ENCODE measurements around the gene BRDT.

BRDT gene

DNA sequence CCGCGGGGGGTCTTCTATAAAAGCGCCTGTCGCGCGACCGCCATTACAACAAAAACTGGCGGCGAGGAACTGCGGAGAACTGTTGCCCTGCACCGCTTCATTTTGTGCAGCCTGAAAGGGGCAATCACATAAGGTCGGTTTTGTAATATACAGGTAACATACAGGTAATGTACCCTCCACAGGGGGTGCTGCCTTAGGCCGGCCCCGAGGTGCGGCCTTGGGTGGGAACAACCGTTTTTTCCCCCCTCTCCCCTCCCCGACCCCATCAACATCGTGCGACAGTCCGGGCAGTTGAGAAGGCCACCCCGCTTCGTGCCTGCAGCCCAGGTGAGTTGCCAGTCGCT, at the start of gene BRDT:
Gene BRDT (plus strand): TSS at position 46 of the 344 bp plus-strand sequence. CDS start 13,354 bp downstream, outside the sequence.
- H3K4me3 ChIP-seq (ENCODE audit: low read depth, low read length): no peak within 1 kb of the TSS
- no peak for DNase-seq
- no peak within 1 kb of the TSS for H3K27ac ChIP-seq
- H3K27me3 ChIP-seq (ENCODE audit: insufficient read depth, low read depth, severe bottlenecking): no peaks in the 10 kb centered on the region
- TF ChIP-seq, protein P1, sequence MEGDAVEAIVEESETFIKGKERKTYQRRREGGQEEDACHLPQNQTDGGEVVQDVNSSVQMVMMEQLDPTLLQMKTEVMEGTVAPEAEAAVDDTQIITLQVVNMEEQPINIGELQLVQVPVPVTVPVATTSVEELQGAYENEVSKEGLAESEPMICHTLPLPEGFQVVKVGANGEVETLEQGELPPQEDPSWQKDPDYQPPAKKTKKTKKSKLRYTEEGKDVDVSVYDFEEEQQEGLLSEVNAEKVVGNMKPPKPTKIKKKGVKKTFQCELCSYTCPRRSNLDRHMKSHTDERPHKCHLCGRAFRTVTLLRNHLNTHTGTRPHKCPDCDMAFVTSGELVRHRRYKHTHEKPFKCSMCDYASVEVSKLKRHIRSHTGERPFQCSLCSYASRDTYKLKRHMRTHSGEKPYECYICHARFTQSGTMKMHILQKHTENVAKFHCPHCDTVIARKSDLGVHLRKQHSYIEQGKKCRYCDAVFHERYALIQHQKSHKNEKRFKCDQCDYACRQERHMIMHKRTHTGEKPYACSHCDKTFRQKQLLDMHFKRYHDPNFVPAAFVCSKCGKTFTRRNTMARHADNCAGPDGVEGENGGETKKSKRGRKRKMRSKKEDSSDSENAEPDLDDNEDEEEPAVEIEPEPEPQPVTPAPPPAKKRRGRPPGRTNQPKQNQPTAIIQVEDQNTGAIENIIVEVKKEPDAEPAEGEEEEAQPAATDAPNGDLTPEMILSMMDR (IDR thresholded peaks at IDR 0.05; ENCODE audit: low read depth, low read length): no peak
- H3K36me3 ChIP-seq: no peaks in the 10 kb centered on the region
- no peaks in the 10 kb centered on the region for H3K9me3 ChIP-seq (ENCODE audit: severe bottlenecking)

DNA sequence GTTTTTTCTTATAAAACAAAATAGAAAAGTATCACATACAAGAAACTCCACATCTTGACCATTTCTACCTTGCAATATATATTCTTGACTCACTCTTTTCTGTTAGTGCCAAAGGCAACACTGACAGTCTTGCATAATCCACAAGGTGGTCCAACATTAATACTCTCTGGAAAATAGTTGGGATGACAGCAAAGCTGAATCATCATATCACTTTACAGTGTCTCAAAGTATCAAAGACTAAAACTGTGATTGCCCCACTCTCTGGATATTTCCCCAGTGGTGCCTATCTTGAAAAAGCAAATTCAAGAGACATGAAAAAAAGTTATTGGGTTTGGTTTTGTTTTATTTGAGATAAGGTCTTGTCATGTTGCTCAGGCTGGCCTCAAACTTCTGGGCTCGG, 48.6 kb upstream of the BRDT start:
- TF ChIP-seq, protein P1 (IDR thresholded peaks at IDR 0.05; ENCODE audit: low read depth, low read length): no peak
- Histone ChIP-seq H3K9me3 (ENCODE audit: severe bottlenecking) (no peaks in the 10 kb centered on the region), H3K27me3 (ENCODE audit: insufficient read depth, low read depth, severe bottlenecking) (no peaks in the 10 kb centered on the region), H3K4me3 (ENCODE audit: low read depth, low read length) (no peak overlapping the region), H3K27ac (no peak overlapping the region), H3K36me3 (no peaks in the 10 kb centered on the region)
- no peak for DNase-seq

DNA sequence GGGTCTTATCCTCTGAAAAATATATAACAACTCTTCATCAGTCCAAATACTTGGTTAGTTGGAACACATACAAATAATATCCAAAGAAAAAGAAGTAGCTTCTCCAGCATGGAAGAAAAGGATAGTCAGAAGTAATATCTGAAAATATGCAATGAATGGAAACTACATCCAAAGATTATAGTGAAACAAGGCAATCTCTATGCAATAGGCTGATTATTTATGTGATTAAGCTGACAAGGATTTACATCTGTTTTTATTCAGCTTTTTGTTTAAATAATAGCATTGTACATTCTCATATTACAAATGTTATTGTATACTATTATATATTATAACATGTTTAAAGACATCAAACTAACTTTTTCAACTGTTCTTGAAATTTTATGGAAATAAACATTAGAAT, 48.0 kb upstream of the BRDT start:
- Histone ChIP-seq H3K27me3 (ENCODE audit: insufficient read depth, low read depth, severe bottlenecking) (no peaks in the 10 kb centered on the region), H3K27ac (no peak overlapping the region), H3K9me3 (ENCODE audit: severe bottlenecking) (no peaks in the 10 kb centered on the region), H3K4me3 (ENCODE audit: low read depth, low read length) (no peak overlapping the region), H3K36me3 (no peaks in the 10 kb centered on the region)
- TF ChIP-seq, protein P1 (IDR thresholded peaks at IDR 0.05; ENCODE audit: low read depth, low read length): no peak
- no peak for DNase-seq

DNA sequence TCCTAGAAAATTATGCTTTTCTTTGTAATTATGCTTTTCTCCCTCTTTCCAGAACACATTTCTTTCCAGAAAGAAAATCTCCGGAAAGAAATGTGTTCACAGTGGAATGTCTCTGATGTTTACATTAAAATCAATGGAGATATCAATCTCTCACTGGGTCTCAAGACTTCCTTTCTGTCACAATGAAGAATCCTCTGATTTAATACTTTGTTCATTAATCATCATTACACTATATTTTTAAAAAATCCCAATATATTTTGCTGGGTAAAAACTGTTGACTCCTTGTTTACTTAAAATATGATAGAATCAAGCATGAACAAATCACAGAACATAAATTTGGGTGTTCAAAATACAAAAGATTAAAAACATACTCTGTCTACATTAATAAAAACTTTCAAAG, 36.9 kb upstream of the BRDT start:
- no peaks in the 10 kb centered on the region for H3K27me3 ChIP-seq (ENCODE audit: insufficient read depth, low read depth, severe bottlenecking)
- TF ChIP-seq, protein P1 (IDR thresholded peaks at IDR 0.05; ENCODE audit: low read depth, low read length): no peak
- no peaks in the 10 kb centered on the region for H3K9me3 ChIP-seq (ENCODE audit: severe bottlenecking)
- DNase-seq: no peak
- no peaks in the 10 kb centered on the region for H3K36me3 ChIP-seq
- H3K4me3 ChIP-seq (ENCODE audit: low read depth, low read length): no peak overlapping the region
- H3K27ac ChIP-seq: no peak overlapping the region

DNA sequence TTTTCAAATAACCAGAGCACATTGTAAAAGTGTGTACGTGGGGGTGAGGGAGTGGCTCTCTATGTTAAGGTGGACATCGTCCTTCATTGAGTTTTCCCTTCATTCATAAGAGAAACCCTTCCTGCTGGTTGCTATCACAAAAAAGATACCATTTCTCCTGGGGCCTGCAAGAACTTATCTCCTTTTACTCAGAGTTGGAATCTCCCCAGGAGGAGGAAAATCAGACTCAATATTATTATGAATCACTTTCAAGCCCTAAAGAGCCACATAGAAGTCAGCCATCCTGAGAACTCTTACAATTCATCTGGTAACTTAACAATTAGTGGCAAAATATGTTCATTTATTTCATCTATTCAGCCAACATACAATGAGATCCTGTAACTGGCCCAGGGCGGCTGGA, 36.2 kb upstream of the BRDT start:
- Histone ChIP-seq H3K36me3 (no peaks in the 10 kb centered on the region), H3K4me3 (ENCODE audit: low read depth, low read length) (no peak overlapping the region), H3K9me3 (ENCODE audit: severe bottlenecking) (no peaks in the 10 kb centered on the region), H3K27ac (no peak overlapping the region), H3K27me3 (ENCODE audit: insufficient read depth, low read depth, severe bottlenecking) (no peaks in the 10 kb centered on the region)
- TF ChIP-seq, protein P1 (IDR thresholded peaks at IDR 0.05; ENCODE audit: low read depth, low read length): no peak
- no peak for DNase-seq

DNA sequence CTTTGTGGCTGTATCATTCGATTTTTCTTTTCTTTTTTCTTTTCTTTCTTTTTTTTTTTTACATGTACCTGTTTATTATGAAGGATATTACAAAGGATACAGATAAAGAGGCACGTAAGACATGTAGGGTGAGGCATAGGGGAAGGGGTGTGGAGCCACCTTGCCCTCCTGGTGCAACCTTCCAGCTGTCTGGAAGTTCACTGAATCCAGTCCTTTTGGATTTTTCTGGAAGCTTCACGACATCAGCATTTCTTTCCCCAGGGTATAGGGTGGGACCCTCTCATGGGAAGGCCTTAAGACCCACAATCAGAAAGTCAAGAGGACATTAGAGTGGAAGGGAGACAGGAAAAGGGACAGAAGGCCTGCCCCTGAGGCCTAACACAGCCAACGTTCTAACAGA, 33.2 kb upstream of the BRDT start:
- Histone ChIP-seq H3K36me3 (no peaks in the 10 kb centered on the region), H3K27me3 (ENCODE audit: insufficient read depth, low read depth, severe bottlenecking) (no peaks in the 10 kb centered on the region), H3K4me3 (ENCODE audit: low read depth, low read length) (no peak overlapping the region), H3K9me3 (ENCODE audit: severe bottlenecking) (no peaks in the 10 kb centered on the region), H3K27ac (no peak overlapping the region)
- TF ChIP-seq, protein P1 (IDR thresholded peaks at IDR 0.05; ENCODE audit: low read depth, low read length): no peak
- DNase-seq: no peak
